GM23338 (cell line): ENCODE results near the gene PARD6B. TPM values are rescaled to one million over a fixed set of nuclear protein-coding genes. Genes with fewer than 3 reads are reported as not detected.

Experiments
- ATAC-seq: fragments of 200-7000 bp; cut with Tn5 transposase; 3 replicates; pipeline ENCODE4 v1.9.1; 2020
- DNase-seq: peaks from one replicate; pipeline ENCODE4 v3.0.0-alpha.2; 2015; ENCODE audit warnings: low spot score
- H2AFZ ChIP-seq: fragments of 200-600 bp; sonication (generic); 2 replicates; pipeline ENCODE4 v1.8.0; 2016; ENCODE audit warnings: antibody characterized with exemption, mild to moderate bottlenecking, moderate library complexity
- H3F3A ChIP-seq: fragments of 200-600 bp; sonication (generic); replicated peaks from 2 replicates; pipeline ENCODE4 v1.8.0; 2017; ENCODE audit warnings: antibody characterized with exemption, mixed run types, low read depth
- H3K27ac ChIP-seq: fragments of 200-600 bp; sonication (generic); 2 replicates; pipeline ENCODE4 v1.6.1; 2016; ENCODE audit warnings: low read depth
- H3K27me3 ChIP-seq: fragments of 200-600 bp; sonication (generic); 2 replicates; pipeline ENCODE4 v1.8.0; 2016; ENCODE audit warnings: mild to moderate bottlenecking, mixed run types, moderate library complexity; ENCODE audit not compliant: insufficient read depth
- H3K36me3 ChIP-seq: fragments of 200-600 bp; sonication (generic); 2 replicates; pipeline ENCODE4 v1.8.0; 2016; ENCODE audit warnings: mild to moderate bottlenecking; ENCODE audit not compliant: insufficient read depth
- H3K4me1 ChIP-seq: fragments of 200-600 bp; sonication (generic); 2 replicates; pipeline ENCODE4 v1.8.0; 2016; ENCODE audit warnings: mild to moderate bottlenecking, moderate library complexity; ENCODE audit not compliant: insufficient read depth
- H3K4me2 ChIP-seq: fragments of 200-600 bp; sonication (generic); 2 replicates; pipeline ENCODE4 v1.7.1; 2017; ENCODE audit warnings: mixed run types
- H3K4me3 ChIP-seq: fragments of 200-600 bp; sonication (generic); 2 replicates; pipeline ENCODE4 v1.6.1; 2016; ENCODE audit warnings: mixed run types
- H3K79me2 ChIP-seq: fragments of 200-600 bp; sonication (generic); replicated peaks from 2 replicates; pipeline ENCODE4 v1.8.0; 2017; ENCODE audit warnings: mild to moderate bottlenecking; ENCODE audit not compliant: insufficient read depth
- H3K9me2 ChIP-seq: fragments of 200-600 bp; sonication (generic); 2 replicates; pipeline ENCODE4 v1.8.0; 2017; ENCODE audit not compliant: insufficient read depth
- H4K20me1 ChIP-seq: fragments of 200-600 bp; sonication (generic); replicated peaks from 2 replicates; pipeline ENCODE4 v1.8.0; 2017; ENCODE audit warnings: mild to moderate bottlenecking; ENCODE audit not compliant: insufficient read depth
- H3K27ac Mint-ChIP-seq: 2 replicates; pipeline ENCODE4 v1.8.0; 2020; ENCODE audit warnings: inconsistent platforms, mild to moderate bottlenecking, moderate library complexity, mixed read lengths
- H3K27me3 Mint-ChIP-seq: 3 replicates; pipeline ENCODE4 v1.8.0; 2022; ENCODE audit warnings: low read depth, mild to moderate bottlenecking, moderate library complexity, mixed read lengths, inconsistent platforms; ENCODE audit not compliant: insufficient read depth, poor library complexity
- H3K36me3 Mint-ChIP-seq: 3 replicates; pipeline ENCODE4 v1.8.0; 2021; ENCODE audit warnings: low read depth, mild to moderate bottlenecking, inconsistent platforms, moderate library complexity, mixed read lengths
- H3K4me1 Mint-ChIP-seq: 3 replicates; pipeline ENCODE4 v1.8.0; 2020; ENCODE audit warnings: mild to moderate bottlenecking, inconsistent platforms, mixed read lengths
- H3K4me3 Mint-ChIP-seq: 3 replicates; pipeline ENCODE4 v1.8.0; 2021; ENCODE audit warnings: moderate library complexity, mild to moderate bottlenecking, inconsistent platforms, mixed read lengths
- H3K9me3 Mint-ChIP-seq: 3 replicates; pipeline ENCODE4 v1.8.0; 2020; ENCODE audit warnings: moderate library complexity, mild to moderate bottlenecking, inconsistent platforms, mixed read lengths
- CREB1 ChIP-seq: fragments of 250-450 bp; sonication (Bioruptor Pico); IDR thresholded peaks from 2 replicates; pipeline ENCODE4 v1.5.0; 2020; ENCODE audit warnings: low read depth, mild to moderate bottlenecking, moderate library complexity
- ETS1 ChIP-seq: IDR thresholded peaks from 2 replicates; pipeline ENCODE4 v1.6.1; 2016; ENCODE audit warnings: antibody characterized with exemption
- EZH2phosphoT487 ChIP-seq: fragments of 200-600 bp; sonication (generic); IDR thresholded peaks from one replicate; pipeline ENCODE4 v1.8.1; 2018; ENCODE audit warnings: antibody characterized with exemption; ENCODE audit not compliant: unreplicated experiment
- NANOG ChIP-seq: IDR thresholded peaks from 2 replicates; pipeline ENCODE4 v1.6.1; 2016; ENCODE audit warnings: antibody characterized with exemption, borderline replicate concordance
- POLR2AphosphoS5 ChIP-seq: IDR thresholded peaks from 2 replicates; pipeline ENCODE4 v1.6.1; 2016; ENCODE audit warnings: antibody characterized with exemption, low read depth
- REST ChIP-seq: IDR thresholded peaks from one replicate; pipeline ENCODE4 v1.6.1; 2018; ENCODE audit warnings: antibody characterized with exemption; ENCODE audit not compliant: unreplicated experiment
- STAT1 ChIP-seq: IDR thresholded peaks from one replicate; pipeline ENCODE4 v1.6.1; 2016; ENCODE audit warnings: antibody characterized with exemption; ENCODE audit not compliant: unreplicated experiment
- ZNF114 ChIP-seq: fragments of 250-450 bp; sonication (Bioruptor Pico); IDR thresholded peaks from 2 replicates; pipeline ENCODE4 v1.5.0; 2020; ENCODE audit warnings: mild to moderate bottlenecking, moderate library complexity
- polyA plus RNA-seq: library from polyadenylated mRNA; unstranded; fragments of >200 nt; fragmentation: Nextera tagmentation; extraction: Ambion mirVana; gene quantifications from 2 replicates; pipeline ENCODE4 v1.2.1, GENCODE V29; 2016
- total RNA-seq: library from RNA; depleted of rRNA; stranded (reverse); fragments of >200 nt; shearing (Covaris generic); gene quantifications from 2 replicates; pipeline ENCODE4 v1.2.3, GENCODE V29; 2014
- TF ChIP-seq, protein P1 (sequence below): fragments of 250-450 bp; sonication (Bioruptor Pico); IDR thresholded peaks from 2 replicates; pipeline ENCODE4 v1.5.0; 2020; ENCODE audit warnings: mild to moderate bottlenecking, moderate library complexity

PARD6B gene
- total and polyA plus RNA-seq, 2 experiments from 2014 or later: 23.5 to 29.2 TPM

- Mint-ChIP-seq H3K4me3 (no peak overlapping the region), H3K9me3 (no peaks in the 10 kb centered on the region; the same call in 2 of the 3 replicates), H3K4me1 (peaks cover 18% of the 10 kb centered on the region), H3K36me3 (no peaks in the 10 kb centered on the region), H3K27ac (no peak overlapping the region), H3K27me3 (peaks cover 22% of the 10 kb centered on the region)
- H2AFZ ChIP-seq: no peak overlapping the region
- H3K9me2 ChIP-seq: no peaks in the 10 kb centered on the region
- H3K27ac ChIP-seq: peak overlapping the region; percentile 50; the same call in 1 of the 2 replicates
- no peak overlapping the region for H3K4me3 ChIP-seq
- DNase-seq: no peak
- no peaks in the 10 kb centered on the region for H3K36me3 ChIP-seq
- ATAC-seq: no peak
- H3K27me3 ChIP-seq: no peaks in the 10 kb centered on the region
- H3K4me1 ChIP-seq: peaks cover 5% of the 10 kb centered on the region; the same call in 1 of the 2 replicates
- no peaks in the 10 kb centered on the region for H3K79me2 ChIP-seq
- no peak for TF ChIP-seq EZH2phosphoT487
- TF ChIP-seq CREB1 (CRISPR knock-in tag): no peak
- TF ChIP-seq ETS1: no peak
- TF ChIP-seq STAT1: no peak
- no peak for TF ChIP-seq NANOG
- H4K20me1 ChIP-seq: no peaks in the 10 kb centered on the region
- H3F3A ChIP-seq: no peaks in the 10 kb centered on the region
- H3K4me2 ChIP-seq: no peak overlapping the region
These were observed 26.4 kb upstream of the PARD6B start for GRCh38 chr20:50704971-50705370.

- Mint-ChIP-seq H3K27me3 (peaks cover 10% of the 10 kb centered on the region), H3K4me3 (no peak overlapping the region), H3K9me3 (no peaks in the 10 kb centered on the region; the same call in 2 of the 3 replicates), H3K36me3 (no peaks in the 10 kb centered on the region), H3K27ac (no peak overlapping the region), H3K4me1 (peaks cover 29% of the 10 kb centered on the region)
- no peak for DNase-seq
- no peaks in the 10 kb centered on the region for H3K36me3 ChIP-seq
- H3K27me3 ChIP-seq: no peaks in the 10 kb centered on the region
- ATAC-seq: no peak
- no peaks in the 10 kb centered on the region for H3F3A ChIP-seq
- no peaks in the 10 kb centered on the region for H3K79me2 ChIP-seq
- H3K27ac ChIP-seq: no peak overlapping the region
- H4K20me1 ChIP-seq: no peaks in the 10 kb centered on the region
- H3K4me3 ChIP-seq: no peak overlapping the region
- H2AFZ ChIP-seq: no peak overlapping the region
- peaks cover 5% of the 10 kb centered on the region; the same call in 1 of the 2 replicates for H3K4me1 ChIP-seq
- H3K9me2 ChIP-seq: no peaks in the 10 kb centered on the region
- H3K4me2 ChIP-seq: no peak overlapping the region
- TF ChIP-seq POLR2AphosphoS5 (no peak), REST (no peak), EZH2phosphoT487 (no peak), ZNF114 (CRISPR knock-in tag) (no peak), NANOG (no peak)
- TF ChIP-seq, protein P1, sequence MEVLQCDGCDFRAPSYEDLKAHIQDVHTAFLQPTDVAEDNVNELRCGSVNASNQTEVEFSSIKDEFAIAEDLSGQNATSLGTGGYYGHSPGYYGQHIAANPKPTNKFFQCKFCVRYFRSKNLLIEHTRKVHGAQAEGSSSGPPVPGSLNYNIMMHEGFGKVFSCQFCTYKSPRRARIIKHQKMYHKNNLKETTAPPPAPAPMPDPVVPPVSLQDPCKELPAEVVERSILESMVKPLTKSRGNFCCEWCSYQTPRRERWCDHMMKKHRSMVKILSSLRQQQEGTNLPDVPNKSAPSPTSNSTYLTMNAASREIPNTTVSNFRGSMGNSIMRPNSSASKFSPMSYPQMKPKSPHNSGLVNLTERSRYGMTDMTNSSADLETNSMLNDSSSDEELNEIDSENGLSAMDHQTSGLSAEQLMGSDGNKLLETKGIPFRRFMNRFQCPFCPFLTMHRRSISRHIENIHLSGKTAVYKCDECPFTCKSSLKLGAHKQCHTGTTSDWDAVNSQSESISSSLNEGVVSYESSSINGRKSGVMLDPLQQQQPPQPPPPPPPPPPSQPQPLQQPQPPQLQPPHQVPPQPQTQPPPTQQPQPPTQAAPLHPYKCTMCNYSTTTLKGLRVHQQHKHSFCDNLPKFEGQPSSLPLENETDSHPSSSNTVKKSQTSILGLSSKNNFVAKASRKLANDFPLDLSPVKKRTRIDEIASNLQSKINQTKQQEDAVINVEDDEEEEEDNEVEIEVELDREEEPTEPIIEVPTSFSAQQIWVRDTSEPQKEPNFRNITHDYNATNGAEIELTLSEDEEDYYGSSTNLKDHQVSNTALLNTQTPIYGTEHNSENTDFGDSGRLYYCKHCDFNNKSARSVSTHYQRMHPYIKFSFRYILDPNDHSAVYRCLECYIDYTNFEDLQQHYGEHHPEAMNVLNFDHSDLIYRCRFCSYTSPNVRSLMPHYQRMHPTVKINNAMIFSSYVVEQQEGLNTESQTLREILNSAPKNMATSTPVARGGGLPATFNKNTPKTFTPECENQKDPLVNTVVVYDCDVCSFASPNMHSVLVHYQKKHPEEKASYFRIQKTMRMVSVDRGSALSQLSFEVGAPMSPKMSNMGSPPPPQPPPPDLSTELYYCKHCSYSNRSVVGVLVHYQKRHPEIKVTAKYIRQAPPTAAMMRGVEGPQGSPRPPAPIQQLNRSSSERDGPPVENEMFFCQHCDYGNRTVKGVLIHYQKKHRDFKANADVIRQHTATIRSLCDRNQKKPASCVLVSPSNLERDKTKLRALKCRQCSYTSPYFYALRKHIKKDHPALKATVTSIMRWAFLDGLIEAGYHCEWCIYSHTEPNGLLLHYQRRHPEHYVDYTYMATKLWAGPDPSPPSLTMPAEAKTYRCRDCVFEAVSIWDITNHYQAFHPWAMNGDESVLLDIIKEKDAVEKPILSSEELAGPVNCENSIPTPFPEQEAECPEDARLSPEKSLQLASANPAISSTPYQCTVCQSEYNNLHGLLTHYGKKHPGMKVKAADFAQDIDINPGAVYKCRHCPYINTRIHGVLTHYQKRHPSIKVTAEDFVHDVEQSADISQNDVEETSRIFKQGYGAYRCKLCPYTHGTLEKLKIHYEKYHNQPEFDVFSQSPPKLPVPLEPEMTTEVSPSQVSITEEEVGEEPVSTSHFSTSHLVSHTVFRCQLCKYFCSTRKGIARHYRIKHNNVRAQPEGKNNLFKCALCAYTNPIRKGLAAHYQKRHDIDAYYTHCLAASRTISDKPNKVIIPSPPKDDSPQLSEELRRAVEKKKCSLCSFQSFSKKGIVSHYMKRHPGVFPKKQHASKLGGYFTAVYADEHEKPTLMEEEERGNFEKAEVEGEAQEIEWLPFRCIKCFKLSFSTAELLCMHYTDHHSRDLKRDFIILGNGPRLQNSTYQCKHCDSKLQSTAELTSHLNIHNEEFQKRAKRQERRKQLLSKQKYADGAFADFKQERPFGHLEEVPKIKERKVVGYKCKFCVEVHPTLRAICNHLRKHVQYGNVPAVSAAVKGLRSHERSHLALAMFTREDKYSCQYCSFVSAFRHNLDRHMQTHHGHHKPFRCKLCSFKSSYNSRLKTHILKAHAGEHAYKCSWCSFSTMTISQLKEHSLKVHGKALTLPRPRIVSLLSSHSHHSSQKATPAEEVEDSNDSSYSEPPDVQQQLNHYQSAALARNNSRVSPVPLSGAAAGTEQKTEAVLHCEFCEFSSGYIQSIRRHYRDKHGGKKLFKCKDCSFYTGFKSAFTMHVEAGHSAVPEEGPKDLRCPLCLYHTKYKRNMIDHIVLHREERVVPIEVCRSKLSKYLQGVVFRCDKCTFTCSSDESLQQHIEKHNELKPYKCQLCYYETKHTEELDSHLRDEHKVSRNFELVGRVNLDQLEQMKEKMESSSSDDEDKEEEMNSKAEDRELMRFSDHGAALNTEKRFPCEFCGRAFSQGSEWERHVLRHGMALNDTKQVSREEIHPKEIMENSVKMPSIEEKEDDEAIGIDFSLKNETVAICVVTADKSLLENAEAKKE (CRISPR knock-in tag): no peak
These were observed 22.3 kb upstream of the PARD6B start for GRCh38 chr20:50708845-50709635.
